NCI-H1092 treated with DMSO at 0.1 percent for 48 hours (cell line): ENCODE results near the gene SEC14L1.

Experiments
- DNase-seq: peaks from one replicate; lab custom pipeline; 2025; lab: John Stamatoyannopoulos, UW

Gene SEC14L1

DNA sequence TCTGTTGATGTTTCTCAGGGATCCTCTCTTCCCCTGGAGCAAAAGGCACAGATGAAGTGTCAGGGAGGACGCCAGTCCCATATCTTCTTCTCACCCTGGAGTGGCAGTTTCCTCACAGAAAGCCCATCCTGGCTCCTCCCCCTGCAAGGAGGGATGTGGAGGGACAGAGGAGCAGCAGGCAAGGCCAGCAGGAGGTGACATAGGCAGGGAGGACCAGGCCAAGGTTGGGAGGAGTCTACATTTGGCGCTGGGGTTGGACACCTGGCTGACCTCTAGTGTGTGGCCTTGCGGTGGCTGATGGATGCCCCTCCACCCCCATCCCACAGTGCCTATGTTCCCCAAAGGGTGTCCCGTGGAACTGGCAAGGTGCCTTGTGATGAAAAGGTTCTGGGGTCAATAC lies 125.4 kb downstream of the SEC14L1 start:
- no peak for DNase-seq
